Kidney tubule cell (primary cell): Measurements from ENCODE around the gene LCN2.
"Not testable (repeated sequence)": the region's sequence is repeated elsewhere in the genome, so short reads cannot be mapped to it uniquely, and the experiment has no call there.

Experiments
- DNase-seq: peaks from one replicate; pipeline ENCODE4 v3.0.0-alpha.2; 2018; ENCODE audit warnings: low spot score

LCN2 gene

GRCh38 chr9:128149001-128149701 lies at the start of gene LCN2:
TSS of gene LCN2 (plus strand) at chr9:128149453. CDS start at chr9:128149526, 73 bp downstream.
- DNase-seq: peak; percentile 93

- no peak for DNase-seq
These were observed 49.2 kb upstream of the LCN2 start for GRCh38 chr9:128099932-128100491.

- no peak for DNase-seq
These were observed 48.7 kb upstream of the LCN2 start for GRCh38 chr9:128100581-128100980.

GRCh38 chr9:128101231-128101661 lies 48.0 kb upstream of the LCN2 start:
- DNase-seq: peak; percentile 90

- DNase-seq: peak; percentile 35
These were observed 47.6 kb upstream of the LCN2 start for GRCh38 chr9:128101690-128102089.

GRCh38 chr9:128102196-128102595 lies 47.1 kb upstream of the LCN2 start:
- no peak for DNase-seq

- DNase-seq: peak; percentile 32
These were observed 46.2 kb upstream of the LCN2 start for GRCh38 chr9:128102861-128103588.

- peak; percentile 44 for DNase-seq
These were observed 45.7 kb upstream of the LCN2 start for GRCh38 chr9:128103589-128103962.

- no peak for DNase-seq
These were observed 45.1 kb upstream of the LCN2 start for GRCh38 chr9:128104171-128104618.

GRCh38 chr9:128105538-128106175 lies 43.6 kb upstream of the LCN2 start:
- DNase-seq: no peak

- DNase-seq: no peak
These were observed 42.9 kb upstream of the LCN2 start for GRCh38 chr9:128106181-128106939.

- DNase-seq: no peak
These were observed 42.2 kb upstream of the LCN2 start for GRCh38 chr9:128106940-128107467.

GRCh38 chr9:128107468-128108268 lies 41.6 kb upstream of the LCN2 start:
- DNase-seq: no peak

- no peak for DNase-seq
These were observed 40.8 kb upstream of the LCN2 start for GRCh38 chr9:128108269-128109049.

GRCh38 chr9:128109050-128109709 lies 40.1 kb upstream of the LCN2 start:
- DNase-seq: no peak

GRCh38 chr9:128111726-128112125 lies 37.5 kb upstream of the LCN2 start:
- not testable (repeated sequence) for DNase-seq

GRCh38 chr9:128113526-128114325 lies 35.5 kb upstream of the LCN2 start:
- DNase-seq: no peak
